ENCODE data around the gene UNC5A. TPM values are rescaled to one million over a fixed set of nuclear protein-coding genes. Genes with fewer than 3 reads are reported as not detected.

UNC5A gene
- total RNA-seq, 2 donors from 2014 or later: 0.23 TPM; not detected in 1

DNA sequence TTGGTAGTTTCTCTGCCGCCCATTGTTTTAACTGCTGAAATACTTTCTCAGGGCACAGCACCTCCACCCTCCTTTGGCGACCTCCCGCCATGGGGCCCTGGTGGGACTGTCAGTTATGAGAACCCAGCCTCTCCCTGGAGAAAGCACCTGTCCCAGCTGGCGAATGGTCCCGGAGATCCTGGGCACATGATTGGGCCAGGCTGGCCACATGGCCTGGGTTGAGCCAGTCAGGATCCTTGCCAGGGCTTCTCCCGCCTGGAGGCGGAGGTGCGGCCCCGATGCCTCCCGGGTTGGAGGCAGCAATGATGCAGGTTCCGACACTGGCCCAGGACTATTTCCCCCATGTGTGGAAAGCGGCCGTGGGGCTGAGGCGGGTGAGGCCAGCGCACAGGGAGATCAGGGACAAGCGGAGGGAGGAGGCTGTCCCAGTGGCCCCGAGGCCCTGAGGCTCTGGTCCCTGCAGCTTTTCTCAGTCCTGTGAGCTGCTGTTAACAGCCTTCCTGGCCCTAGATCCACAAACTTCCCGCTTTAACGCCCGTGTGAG lies 13.6 kb downstream of the UNC5A start:
- DNase-seq (no peak), ATAC-seq (replicated peaks in 1 of 2) (no peak)
- H3K27ac Mint-ChIP-seq: no peak overlapping the region
- no peak overlapping the region for H3K4me3 Mint-ChIP-seq
- no peaks in the 10 kb centered on the region for H3K4me1 Mint-ChIP-seq (ENCODE audit: low read depth)
- H3K36me3 Mint-ChIP-seq (ENCODE audit: insufficient read depth in 2 of 2): no peaks in the 10 kb centered on the region
- H3K27me3 Mint-ChIP-seq (ENCODE audit: low read depth): peaks cover 22% of the 10 kb centered on the region
- H3K9me3 Mint-ChIP-seq: no peaks in the 10 kb centered on the region

- no peaks in the 10 kb centered on the region for H3K36me3 Mint-ChIP-seq (ENCODE audit: insufficient read depth in 2 of 2)
- DNase-seq: no peak
- ATAC-seq (replicated peaks in 1 of 2): no peak
- no peaks in the 10 kb centered on the region for H3K9me3 Mint-ChIP-seq
- no peaks in the 10 kb centered on the region for H3K4me1 Mint-ChIP-seq (ENCODE audit: low read depth)
- peaks cover 16% of the 10 kb centered on the region for H3K27me3 Mint-ChIP-seq (ENCODE audit: low read depth)
- H3K27ac Mint-ChIP-seq: no peak overlapping the region
- H3K4me3 Mint-ChIP-seq: no peak overlapping the region
Measured at GRCh38 chr5:176824604-176825003, 14.2 kb downstream of the UNC5A start.

DNA sequence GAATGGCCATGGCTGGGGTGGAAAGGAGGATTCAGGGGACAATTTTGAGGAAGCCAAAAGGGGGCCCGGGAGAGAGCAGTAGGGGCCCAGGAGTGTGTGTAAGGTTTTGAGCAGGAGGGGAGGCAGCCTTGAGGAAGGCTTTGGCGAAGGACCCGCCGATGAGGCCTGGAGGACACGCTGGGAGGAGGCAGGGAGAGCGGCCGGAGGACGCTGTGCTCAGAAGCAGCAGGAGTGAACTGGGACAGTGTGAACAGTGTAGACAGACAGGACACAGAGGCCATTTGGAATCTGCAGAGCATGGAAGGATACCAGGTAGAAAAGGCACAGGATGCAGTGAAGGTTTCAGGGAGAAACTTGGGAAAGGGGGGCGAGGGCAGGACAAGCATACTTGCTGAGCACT lies 14.9 kb downstream of the UNC5A start:
- H3K27ac Mint-ChIP-seq: no peak overlapping the region
- ATAC-seq (replicated peaks in 1 of 2) (no peak), DNase-seq (no peak)
- H3K4me1 Mint-ChIP-seq (ENCODE audit: low read depth): no peaks in the 10 kb centered on the region
- H3K27me3 Mint-ChIP-seq (ENCODE audit: low read depth): peaks cover 12% of the 10 kb centered on the region
- H3K4me3 Mint-ChIP-seq: no peak overlapping the region
- H3K9me3 Mint-ChIP-seq: peaks cover 0 to under 1% of the 10 kb centered on the region in 2 donors
- no peaks in the 10 kb centered on the region for H3K36me3 Mint-ChIP-seq (ENCODE audit: insufficient read depth in 2 of 2)

DNA sequence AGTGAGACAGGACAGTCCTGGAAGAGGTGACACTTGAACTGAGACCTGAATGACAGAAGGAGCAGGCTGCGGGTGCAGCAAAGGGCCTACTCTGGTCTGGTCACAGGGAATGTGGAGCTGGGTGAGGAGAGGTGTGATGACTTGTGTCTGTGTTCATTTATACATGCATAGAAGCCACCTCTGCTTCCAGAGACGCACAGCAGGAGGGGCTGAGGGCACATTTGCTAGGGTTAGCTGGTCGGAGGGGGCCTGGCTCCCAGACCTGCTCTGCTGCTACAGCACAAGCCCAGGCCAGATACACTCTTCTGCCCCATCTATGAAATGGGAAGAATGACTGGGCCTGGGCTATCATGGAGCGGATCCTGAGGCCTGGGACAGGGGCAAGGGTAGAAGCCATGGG lies 15.6 kb downstream of the UNC5A start:
- H3K4me3 Mint-ChIP-seq: no peak overlapping the region
- peaks cover 4 to 6% of the 10 kb centered on the region in 2 donors for H3K9me3 Mint-ChIP-seq
- ATAC-seq (replicated peaks in 1 of 2): no peak
- DNase-seq: no peak
- peaks cover 17% of the 10 kb centered on the region for H3K27me3 Mint-ChIP-seq (ENCODE audit: low read depth)
- H3K4me1 Mint-ChIP-seq (ENCODE audit: low read depth): no peaks in the 10 kb centered on the region
- H3K36me3 Mint-ChIP-seq (ENCODE audit: insufficient read depth in 2 of 2): no peaks in the 10 kb centered on the region
- no peak overlapping the region for H3K27ac Mint-ChIP-seq

- H3K9me3 Mint-ChIP-seq: peaks cover 4 to 6% of the 10 kb centered on the region in 2 donors
- H3K27ac Mint-ChIP-seq: no peak overlapping the region
- no peaks in the 10 kb centered on the region for H3K36me3 Mint-ChIP-seq (ENCODE audit: insufficient read depth in 2 of 2)
- H3K4me1 Mint-ChIP-seq (ENCODE audit: low read depth): no peaks in the 10 kb centered on the region
- DNase-seq (no peak), ATAC-seq (replicated peaks in 1 of 2) (no peak)
- H3K27me3 Mint-ChIP-seq (ENCODE audit: low read depth): peaks cover 15% of the 10 kb centered on the region
- H3K4me3 Mint-ChIP-seq: no peak overlapping the region
Measured at GRCh38 chr5:176827736-176828414, 17.5 kb downstream of the UNC5A start.

DNA sequence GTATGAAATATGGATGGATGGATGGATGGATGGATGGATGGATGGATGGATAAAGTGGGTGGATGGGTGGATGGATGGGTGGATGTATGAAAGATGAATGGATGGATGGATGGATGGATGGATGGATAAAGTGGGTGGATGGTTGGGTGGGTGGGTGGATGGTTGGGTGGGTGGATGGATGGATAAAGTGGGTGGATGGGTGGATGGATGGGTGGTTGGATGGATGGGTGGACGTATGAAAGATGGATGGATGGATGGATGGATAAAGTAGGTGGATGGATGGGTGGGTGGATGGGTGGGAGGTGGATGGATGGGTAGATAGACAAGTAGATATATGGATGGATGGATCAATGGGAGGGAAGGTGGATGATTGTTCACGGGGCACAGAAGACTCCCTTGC lies 19.0 kb downstream of the UNC5A start:
- no peak for ATAC-seq (replicated peaks in 1 of 2)
- Mint-ChIP-seq H3K4me3 (no peak overlapping the region), H3K36me3 (ENCODE audit: insufficient read depth in 2 of 2) (no peaks in the 10 kb centered on the region), H3K4me1 (ENCODE audit: low read depth) (no peaks in the 10 kb centered on the region), H3K9me3 (peaks cover 4 to 6% of the 10 kb centered on the region in 2 donors), H3K27ac (no peak overlapping the region), H3K27me3 (ENCODE audit: low read depth) (peaks cover 15% of the 10 kb centered on the region)
- DNase-seq: no peak

- H3K9me3 Mint-ChIP-seq: peaks cover 4 to 6% of the 10 kb centered on the region in 2 donors
- DNase-seq (no peak), ATAC-seq (replicated peaks in 1 of 2) (no peak)
- no peak overlapping the region for H3K27ac Mint-ChIP-seq
- no peaks in the 10 kb centered on the region for H3K4me1 Mint-ChIP-seq (ENCODE audit: low read depth)
- peaks cover 24% of the 10 kb centered on the region for H3K27me3 Mint-ChIP-seq (ENCODE audit: low read depth)
- no peaks in the 10 kb centered on the region for H3K36me3 Mint-ChIP-seq (ENCODE audit: insufficient read depth in 2 of 2)
- H3K4me3 Mint-ChIP-seq: no peak overlapping the region
Measured at GRCh38 chr5:176830422-176830994, 20.1 kb downstream of the UNC5A start.

- Mint-ChIP-seq H3K27ac (no peak overlapping the region), H3K36me3 (ENCODE audit: insufficient read depth in 2 of 2) (no peaks in the 10 kb centered on the region), H3K4me3 (no peak overlapping the region), H3K9me3 (peaks cover 4 to 6% of the 10 kb centered on the region in 2 donors), H3K27me3 (ENCODE audit: low read depth) (peaks cover 29% of the 10 kb centered on the region), H3K4me1 (ENCODE audit: low read depth) (no peaks in the 10 kb centered on the region)
- ATAC-seq (replicated peaks in 1 of 2) (no peak), DNase-seq (no peak)
Measured at GRCh38 chr5:176830995-176831423, 20.6 kb downstream of the UNC5A start.

GRCh38 chr5:176831425-176831824 lies 21.1 kb downstream of the UNC5A start:
- no peaks in the 10 kb centered on the region for H3K4me1 Mint-ChIP-seq (ENCODE audit: low read depth)
- ATAC-seq (replicated peaks in 1 of 2): no peak
- DNase-seq: no peak
- peaks cover 33% of the 10 kb centered on the region for H3K27me3 Mint-ChIP-seq (ENCODE audit: low read depth)
- no peak overlapping the region for H3K27ac Mint-ChIP-seq
- peaks cover 4 to 6% of the 10 kb centered on the region in 2 donors for H3K9me3 Mint-ChIP-seq
- H3K4me3 Mint-ChIP-seq: no peak overlapping the region
- no peaks in the 10 kb centered on the region for H3K36me3 Mint-ChIP-seq (ENCODE audit: insufficient read depth in 2 of 2)

DNA sequence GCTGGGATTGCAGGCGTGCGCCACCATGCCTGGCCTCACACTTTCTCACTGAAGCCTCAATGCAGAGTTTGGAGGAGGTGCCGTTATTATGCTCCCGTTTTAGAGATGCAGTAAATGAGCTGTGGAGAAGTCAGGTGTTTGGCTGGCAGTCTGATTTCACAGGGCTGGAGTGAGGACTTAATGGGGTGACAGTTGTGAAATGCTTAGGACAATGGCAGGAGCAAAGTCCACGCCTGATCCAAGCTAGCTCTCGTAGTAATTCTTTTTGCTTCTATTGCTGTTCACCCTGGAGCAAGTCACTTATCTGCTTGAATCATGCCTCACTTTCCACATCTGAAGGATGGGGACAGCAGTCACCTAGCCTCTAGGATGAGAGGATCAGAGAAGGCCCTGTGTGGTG lies 21.8 kb downstream of the UNC5A start:
- Mint-ChIP-seq H3K9me3 (peaks cover 4 to 6% of the 10 kb centered on the region in 2 donors), H3K4me1 (ENCODE audit: low read depth) (no peaks in the 10 kb centered on the region), H3K36me3 (ENCODE audit: insufficient read depth in 2 of 2) (no peaks in the 10 kb centered on the region), H3K27ac (no peak overlapping the region), H3K27me3 (ENCODE audit: low read depth) (peaks cover 33% of the 10 kb centered on the region), H3K4me3 (no peak overlapping the region)
- ATAC-seq (replicated peaks in 1 of 2) (no peak), DNase-seq (no peak)

DNA sequence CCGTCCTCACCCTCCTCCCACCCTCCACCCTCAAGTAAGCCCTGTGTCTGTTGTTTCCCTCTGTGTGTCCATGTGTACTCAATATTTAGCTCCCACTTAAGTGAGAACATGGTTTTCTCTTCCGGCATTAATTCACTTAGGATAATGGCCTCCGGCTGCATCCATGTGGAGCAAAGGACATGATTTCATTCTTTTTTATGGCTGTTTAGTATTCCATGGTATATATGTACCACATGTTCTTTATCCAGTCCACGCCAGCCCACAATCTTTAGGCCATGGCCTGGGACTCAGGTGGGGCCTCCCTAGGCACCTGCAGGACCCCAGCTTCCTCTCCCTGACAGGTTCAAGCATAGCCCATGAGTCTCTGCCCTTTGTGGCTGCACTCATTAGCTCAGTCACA lies 22.9 kb downstream of the UNC5A start:
- Mint-ChIP-seq H3K27ac (no peak overlapping the region), H3K4me3 (no peak overlapping the region), H3K9me3 (peaks cover 4 to 6% of the 10 kb centered on the region in 2 donors), H3K27me3 (ENCODE audit: low read depth) (peaks cover 33% of the 10 kb centered on the region), H3K4me1 (ENCODE audit: low read depth) (no peaks in the 10 kb centered on the region), H3K36me3 (ENCODE audit: insufficient read depth in 2 of 2) (no peaks in the 10 kb centered on the region)
- ATAC-seq (replicated peaks in 1 of 2): no peak
- DNase-seq: no peak

GRCh38 chr5:176835918-176836317 lies 25.6 kb downstream of the UNC5A start:
- Mint-ChIP-seq H3K27ac (no peak overlapping the region), H3K36me3 (ENCODE audit: insufficient read depth in 2 of 2) (no peaks in the 10 kb centered on the region), H3K9me3 (no peaks in the 10 kb centered on the region), H3K4me3 (no peak overlapping the region), H3K27me3 (ENCODE audit: low read depth) (peaks cover 39% of the 10 kb centered on the region), H3K4me1 (ENCODE audit: low read depth) (no peaks in the 10 kb centered on the region)
- DNase-seq: no peak
- ATAC-seq (replicated peaks in 1 of 2): no peak

- Mint-ChIP-seq H3K27me3 (ENCODE audit: low read depth) (peaks cover 39% of the 10 kb centered on the region), H3K4me3 (no peak overlapping the region), H3K27ac (no peak overlapping the region), H3K4me1 (ENCODE audit: low read depth) (no peaks in the 10 kb centered on the region), H3K9me3 (no peaks in the 10 kb centered on the region), H3K36me3 (ENCODE audit: insufficient read depth in 2 of 2) (no peaks in the 10 kb centered on the region)
- peak in 1 of 2 donors; percentile 9 for ATAC-seq (replicated peaks in 1 of 2)
- DNase-seq: no peak
Measured at GRCh38 chr5:176836811-176837706, 26.7 kb downstream of the UNC5A start.
